Ascending aorta (tissue), 2 donors: ENCODE results near the gene COL18A1. TPM values are rescaled to one million over a fixed set of nuclear protein-coding genes. Genes with fewer than 3 reads are reported as not detected.

Source experiments
- DNase-seq, 2 donors: peaks; one replicate each; pipeline ENCODE4 v3.0.0-alpha.2; 2019; ENCODE audit warnings: low spot score in 2 of 2
- H3K27ac ChIP-seq, 2 donors: fragments of 200-600 bp; sonication (generic); one replicate each; pipeline ENCODE4 v1.5.1; 2016 to 2017; ENCODE audit warnings: mild to moderate bottlenecking in 1 of 2
- H3K27me3 ChIP-seq: fragments of 200-600 bp; sonication (generic); one replicate; pipeline ENCODE4 v1.5.1; 2017
- H3K36me3 ChIP-seq, 2 donors: fragments of 200-600 bp; sonication (generic); one replicate each; pipeline ENCODE4 v1.5.1; 2016
- H3K4me1 ChIP-seq, 2 donors: fragments of 200-600 bp; sonication (generic); one replicate each; pipeline ENCODE4 v1.5.1; 2016 to 2017; ENCODE audit warnings: mild to moderate bottlenecking in 1 of 2
- H3K4me3 ChIP-seq, 2 donors: fragments of 200-600 bp; sonication (generic); one replicate each; pipeline ENCODE4 v1.5.1; 2016 to 2017; ENCODE audit warnings: mild to moderate bottlenecking in 1 of 2
- H3K9me3 ChIP-seq, 2 donors: fragments of 200-600 bp; sonication (generic); one replicate each; pipeline ENCODE4 v1.5.1; 2016
- intact Hi-C: fragments of 100-400 bp; cut with DNase I; formaldehyde crosslinking; loops from one replicate; pipeline ENCODE4 v1.15.1; 2023
- total RNA-seq: library from RNA; depleted of rRNA; stranded (reverse); fragments of >200 nt; gene quantifications from one replicate; pipeline ENCODE4 v1.1.0, GENCODE V29; 2016
- TF ChIP-seq, protein P1 (sequence below), 3 experiments: fragments of 200-600 bp in 2 of 3; fragments of 450-650 bp in 1 of 3; sonication (generic) in 2 of 3; IDR thresholded peaks; one replicate each; pipeline ENCODE4 v1.5.1; 2016 to 2019; ENCODE audit warnings: antibody characterized with exemption in 3 of 3, mild to moderate bottlenecking in 1 of 3, moderate library complexity in 1 of 3

COL18A1 gene
- total RNA-seq, 1 donor from 2014 or later: 699 TPM

DNA sequence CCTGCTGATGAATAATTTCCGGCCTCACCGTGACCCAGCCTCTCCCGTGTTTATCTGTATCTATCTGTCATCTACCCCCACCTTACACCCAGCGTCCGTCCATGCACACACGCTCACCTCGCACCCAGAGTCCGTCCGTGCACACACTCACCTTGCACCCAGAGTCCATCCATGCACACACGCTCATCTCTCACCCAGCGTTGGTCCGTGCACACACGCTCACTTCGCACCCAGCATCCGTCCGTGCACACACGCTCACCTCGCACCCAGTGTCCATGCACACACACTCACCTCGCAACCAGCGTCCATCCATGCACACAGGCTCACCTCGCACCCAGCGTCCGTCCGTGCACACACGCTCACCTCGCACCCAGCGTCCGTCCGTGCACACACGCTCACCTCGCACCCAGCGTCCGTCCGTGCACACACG is 25.0 kb upstream of the COL18A1 start:
- no peaks in the 10 kb centered on the region for H3K27me3 ChIP-seq
- H3K9me3 ChIP-seq: no peaks in the 10 kb centered on the region
- no peak for DNase-seq
- H3K27ac ChIP-seq: no peak overlapping the region
- intact Hi-C loops: no loop called here
- TF ChIP-seq, protein P1, sequence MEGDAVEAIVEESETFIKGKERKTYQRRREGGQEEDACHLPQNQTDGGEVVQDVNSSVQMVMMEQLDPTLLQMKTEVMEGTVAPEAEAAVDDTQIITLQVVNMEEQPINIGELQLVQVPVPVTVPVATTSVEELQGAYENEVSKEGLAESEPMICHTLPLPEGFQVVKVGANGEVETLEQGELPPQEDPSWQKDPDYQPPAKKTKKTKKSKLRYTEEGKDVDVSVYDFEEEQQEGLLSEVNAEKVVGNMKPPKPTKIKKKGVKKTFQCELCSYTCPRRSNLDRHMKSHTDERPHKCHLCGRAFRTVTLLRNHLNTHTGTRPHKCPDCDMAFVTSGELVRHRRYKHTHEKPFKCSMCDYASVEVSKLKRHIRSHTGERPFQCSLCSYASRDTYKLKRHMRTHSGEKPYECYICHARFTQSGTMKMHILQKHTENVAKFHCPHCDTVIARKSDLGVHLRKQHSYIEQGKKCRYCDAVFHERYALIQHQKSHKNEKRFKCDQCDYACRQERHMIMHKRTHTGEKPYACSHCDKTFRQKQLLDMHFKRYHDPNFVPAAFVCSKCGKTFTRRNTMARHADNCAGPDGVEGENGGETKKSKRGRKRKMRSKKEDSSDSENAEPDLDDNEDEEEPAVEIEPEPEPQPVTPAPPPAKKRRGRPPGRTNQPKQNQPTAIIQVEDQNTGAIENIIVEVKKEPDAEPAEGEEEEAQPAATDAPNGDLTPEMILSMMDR (IDR thresholded peaks at IDR 0.05): no peak
- no peaks in the 10 kb centered on the region for H3K4me1 ChIP-seq
- no peak overlapping the region for H3K4me3 ChIP-seq
- no peaks in the 10 kb centered on the region for H3K36me3 ChIP-seq

DNA sequence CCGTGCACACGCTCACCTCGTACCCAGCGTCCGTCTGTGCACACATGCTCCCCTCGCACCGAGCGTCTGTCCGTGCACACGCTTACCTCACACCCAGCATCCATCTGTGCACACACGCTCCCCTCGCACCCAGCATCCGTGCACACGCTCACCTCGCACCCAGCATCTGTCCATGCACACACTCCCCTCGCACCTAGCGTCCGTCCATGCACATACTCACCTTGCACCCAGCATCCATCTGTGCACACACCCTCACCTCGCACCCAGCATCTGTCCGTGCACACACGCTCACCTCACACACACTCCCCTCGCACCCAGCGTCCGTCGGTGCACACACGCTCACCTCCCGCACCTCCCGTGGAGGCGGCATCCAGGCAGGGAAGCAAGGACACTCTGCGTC is 24.4 kb upstream of the COL18A1 start:
- peak in 1 of 2 donors; percentile 34 for DNase-seq
- intact Hi-C loops: no loop called here
- no peak overlapping the region for H3K4me3 ChIP-seq

DNA sequence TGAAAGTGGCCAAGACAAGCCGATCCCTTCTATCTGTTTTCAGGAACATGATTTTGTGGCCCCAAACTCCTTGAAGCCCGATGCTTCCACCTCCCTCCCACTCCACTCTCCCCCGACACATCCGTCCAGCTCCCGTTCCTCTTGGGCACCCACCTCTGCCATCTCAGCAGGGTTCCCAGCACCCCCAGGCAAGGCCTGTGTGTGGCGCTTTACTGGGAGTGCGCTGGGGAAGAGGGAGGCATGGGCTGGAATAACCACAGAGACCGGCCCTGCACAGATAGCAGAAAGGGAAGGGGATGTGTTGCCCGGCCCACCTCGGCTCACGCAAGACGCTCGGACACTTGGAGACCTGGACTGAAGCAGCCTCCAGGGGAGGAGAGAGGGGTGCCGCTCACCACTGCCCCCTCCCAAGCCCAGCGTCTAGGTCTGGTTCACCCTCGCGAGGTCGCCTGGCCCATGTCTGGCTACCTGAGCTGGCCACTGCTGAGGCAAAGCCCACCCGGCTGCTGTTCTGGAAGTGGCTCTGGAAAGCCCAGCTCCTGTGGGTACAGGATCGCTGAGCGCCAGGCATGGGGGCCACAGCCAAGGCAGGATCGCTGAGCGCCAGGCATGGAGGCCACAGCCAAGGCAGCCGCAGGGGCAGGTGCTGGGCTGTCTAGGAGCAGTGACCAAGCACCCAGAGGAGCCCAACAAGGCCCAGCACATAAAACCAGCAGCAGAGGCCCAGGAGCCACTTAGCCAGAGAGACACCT is 23.8 kb upstream of the COL18A1 start:
- intact Hi-C loops: no loop called here
- DNase-seq: peak in 1 of 2 donors; percentile 45
- no peak overlapping the region for H3K27ac ChIP-seq
- H3K36me3 ChIP-seq: no peaks in the 10 kb centered on the region
- TF ChIP-seq, protein P1 (IDR thresholded peaks at IDR 0.05): no peak
- H3K4me1 ChIP-seq: no peaks in the 10 kb centered on the region
- no peaks in the 10 kb centered on the region for H3K27me3 ChIP-seq
- H3K9me3 ChIP-seq: no peaks in the 10 kb centered on the region
- H3K4me3 ChIP-seq: no peak overlapping the region

More for the DNA sequence above, 24.4 kb upstream of the COL18A1 start:
- Histone ChIP-seq H3K9me3 (no peaks in the 10 kb centered on the region), H3K27ac (no peak overlapping the region), H3K27me3 (no peaks in the 10 kb centered on the region), H3K4me1 (no peaks in the 10 kb centered on the region), H3K36me3 (no peaks in the 10 kb centered on the region)
- TF ChIP-seq, protein P1 (IDR thresholded peaks at IDR 0.05): no peak

DNA sequence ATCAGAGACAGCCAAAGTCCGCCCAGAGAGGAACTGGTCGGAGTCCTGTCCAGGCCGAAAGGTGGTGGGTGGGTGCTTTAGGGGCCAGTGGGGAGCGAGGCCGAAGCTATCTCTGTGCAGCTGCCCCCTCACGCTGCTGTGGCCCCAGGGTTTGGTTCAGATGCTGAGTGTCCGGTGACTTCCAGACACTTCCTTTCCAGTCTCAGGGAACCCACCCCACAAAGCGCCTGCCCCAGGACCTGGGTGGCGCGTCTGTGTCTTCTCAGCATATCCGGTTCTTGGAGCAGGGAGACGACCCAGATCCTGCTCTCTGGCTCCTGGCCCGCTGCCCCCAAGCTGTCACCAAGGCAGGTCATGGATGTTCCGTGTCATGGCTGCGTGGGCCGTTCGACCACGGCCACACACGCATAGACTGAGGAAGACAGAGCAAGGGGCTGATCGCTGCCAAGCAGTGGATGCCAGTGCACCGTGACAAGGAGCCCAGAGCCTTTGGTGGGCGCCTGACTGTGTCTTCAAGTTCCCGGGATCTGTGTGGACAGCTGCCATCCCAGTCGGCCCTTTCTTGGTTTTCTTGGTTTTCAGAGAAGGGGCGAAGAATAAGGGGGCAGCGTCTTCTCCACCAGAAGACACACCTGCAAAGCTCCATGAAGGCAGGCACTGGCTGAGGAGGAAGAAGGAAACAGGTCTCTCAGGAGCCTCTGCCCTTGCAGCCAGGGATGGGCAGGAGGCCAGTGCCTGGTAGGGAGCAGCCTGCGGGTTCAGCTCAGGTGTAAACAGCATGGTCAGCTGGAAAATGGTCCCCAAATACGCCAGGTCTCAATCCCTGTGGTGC is 22.9 kb upstream of the COL18A1 start:
- peak in 1 of 2 donors; percentile 60 for DNase-seq
- no peaks in the 10 kb centered on the region for H3K9me3 ChIP-seq
- intact Hi-C loops: no loop called here
- no peaks in the 10 kb centered on the region for H3K27me3 ChIP-seq
- H3K36me3 ChIP-seq: no peaks in the 10 kb centered on the region
- H3K4me1 ChIP-seq: peaks cover 0 to 8% of the 10 kb centered on the region in 2 donors
- H3K27ac ChIP-seq: no peak overlapping the region
- TF ChIP-seq, protein P1 (IDR thresholded peaks at IDR 0.05): no peak
- no peak overlapping the region for H3K4me3 ChIP-seq

DNA sequence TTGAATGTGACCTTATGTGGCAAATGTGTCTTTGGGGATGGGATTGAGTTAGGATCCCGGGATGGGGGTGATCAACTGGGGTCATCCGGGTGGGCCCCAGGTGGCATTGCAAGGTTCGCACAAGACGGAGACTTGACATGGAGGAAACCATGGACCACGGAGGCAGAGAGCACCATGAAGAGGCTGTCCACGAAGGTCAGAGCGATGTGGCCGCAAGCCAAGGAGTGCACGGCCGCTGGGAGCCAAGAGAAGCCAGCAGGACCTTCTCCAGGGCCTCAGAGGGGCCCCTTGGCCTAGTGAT is 22.3 kb upstream of the COL18A1 start:
- Histone ChIP-seq H3K9me3 (no peaks in the 10 kb centered on the region), H3K36me3 (no peaks in the 10 kb centered on the region), H3K27ac (no peak overlapping the region), H3K27me3 (no peaks in the 10 kb centered on the region), H3K4me3 (no peak overlapping the region), H3K4me1 (peaks cover 0 to 12% of the 10 kb centered on the region in 2 donors)
- peak in 1 of 2 donors; percentile 49 for DNase-seq
- intact Hi-C loops: no loop called here
- TF ChIP-seq, protein P1 (IDR thresholded peaks at IDR 0.05): no peak
